ENCODE measurements around the gene CNTNAP2. TPM values are rescaled to one million over a fixed set of nuclear protein-coding genes. Genes with fewer than 3 reads are reported as not detected.

CNTNAP2 gene
- total RNA-seq, 1 experiment from 2014 or later: 64.5 TPM

GRCh38 chr7:148042935-148043631, 1926.5 kb downstream of the CNTNAP2 start:
- Histone ChIP-seq H3T11ph (ENCODE audit: low read length) (no peak overlapping the region), H3K4ac (ENCODE audit: low read depth, low read length) (no peak overlapping the region), H2BK120ac (ENCODE audit: low read depth, low read length, poor library complexity, severe bottlenecking) (no peak overlapping the region), H4K5ac (ENCODE audit: insufficient read length, low read depth, low read length) (no peak overlapping the region), H4K91ac (ENCODE audit: insufficient read length, low read depth, low read length) (no peak overlapping the region), H3K4me2 (ENCODE audit: insufficient read depth, insufficient read length, low read length) (no peak overlapping the region), H4K20me1 (ENCODE audit: control insufficient read depth, insufficient read depth, insufficient read length) (no peaks in the 10 kb centered on the region), H3K79me1 (ENCODE audit: insufficient read depth, low read depth, low read length, poor library complexity, severe bottlenecking) (no peaks in the 10 kb centered on the region), H2AFZ (ENCODE audit: low read length) (no peak overlapping the region), H3K18ac (ENCODE audit: insufficient read length, low read depth, low read length) (no peak overlapping the region), H2BK20ac (ENCODE audit: low read depth, low read length, poor library complexity, severe bottlenecking) (no peak overlapping the region), H2BK5ac (ENCODE audit: insufficient read length, low read length) (no peak overlapping the region), H2BK12ac (ENCODE audit: insufficient read length, low read depth, low read length) (no peak overlapping the region), H3K9ac (ENCODE audit: extremely low read depth, insufficient read length, low read length) (no peak overlapping the region), H2BK15ac (ENCODE audit: low read depth, low read length) (no peak overlapping the region), H3K79me2 (ENCODE audit: insufficient read depth, low read length) (no peaks in the 10 kb centered on the region), H3K14ac (ENCODE audit: insufficient read depth, low read length) (no peak overlapping the region), H3K23me2 (ENCODE audit: insufficient read length, low read depth, low read length, poor library complexity, severe bottlenecking) (no peaks in the 10 kb centered on the region), H3K4me1 (ENCODE audit: insufficient read depth, low read length) (no peaks in the 10 kb centered on the region), H3K56ac (ENCODE audit: insufficient read length, low read depth, low read length) (no peak overlapping the region), H3K27me3 (ENCODE audit: insufficient read depth, low read length) (no peaks in the 10 kb centered on the region), H3K23ac (ENCODE audit: insufficient read length, low read depth, low read length) (no peak overlapping the region), H3K9me3 (ENCODE audit: control insufficient read depth, low read depth, low read length) (no peaks in the 10 kb centered on the region), H2AK5ac (ENCODE audit: insufficient read length, low read length) (no peak overlapping the region), H4K8ac (replicated peaks; ENCODE audit: insufficient read length, low read depth, low read length) (no peak overlapping the region), H3K27ac (ENCODE audit: insufficient read length, low read depth, low read length) (no peak overlapping the region)
- Mint-ChIP-seq H3K9me3 (no peaks in the 10 kb centered on the region; a peak in 1 of 5 replicates), H3K36me3 (ENCODE audit: insufficient read depth in 1 of 3, low read depth in 3 of 3) (peaks cover 0 to 4% (median 0%) of the 10 kb centered on the region in 3 experiments; a peak in 1 of 7 replicates), H3K27ac (no peak overlapping the region), H3K27me3 (ENCODE audit: low read depth) (peaks cover 16% of the 10 kb centered on the region), H3K4me1 (no peaks in the 10 kb centered on the region), H3K4me3 (no peak overlapping the region)
- TF ChIP-seq, protein P1, sequence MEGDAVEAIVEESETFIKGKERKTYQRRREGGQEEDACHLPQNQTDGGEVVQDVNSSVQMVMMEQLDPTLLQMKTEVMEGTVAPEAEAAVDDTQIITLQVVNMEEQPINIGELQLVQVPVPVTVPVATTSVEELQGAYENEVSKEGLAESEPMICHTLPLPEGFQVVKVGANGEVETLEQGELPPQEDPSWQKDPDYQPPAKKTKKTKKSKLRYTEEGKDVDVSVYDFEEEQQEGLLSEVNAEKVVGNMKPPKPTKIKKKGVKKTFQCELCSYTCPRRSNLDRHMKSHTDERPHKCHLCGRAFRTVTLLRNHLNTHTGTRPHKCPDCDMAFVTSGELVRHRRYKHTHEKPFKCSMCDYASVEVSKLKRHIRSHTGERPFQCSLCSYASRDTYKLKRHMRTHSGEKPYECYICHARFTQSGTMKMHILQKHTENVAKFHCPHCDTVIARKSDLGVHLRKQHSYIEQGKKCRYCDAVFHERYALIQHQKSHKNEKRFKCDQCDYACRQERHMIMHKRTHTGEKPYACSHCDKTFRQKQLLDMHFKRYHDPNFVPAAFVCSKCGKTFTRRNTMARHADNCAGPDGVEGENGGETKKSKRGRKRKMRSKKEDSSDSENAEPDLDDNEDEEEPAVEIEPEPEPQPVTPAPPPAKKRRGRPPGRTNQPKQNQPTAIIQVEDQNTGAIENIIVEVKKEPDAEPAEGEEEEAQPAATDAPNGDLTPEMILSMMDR (conservative IDR thresholded peaks at IDR 0.05): no peak
- no peak for DNase-seq
- WGBS (ENCODE audit: extremely low coverage, insufficient read length, low lambda C conversion rate): no CpG with 5 or more reads among the region's 3 CpGs
